Activated CD8-positive, alpha-beta memory T cell treated with anti-CD3 and anti-CD28 coated beads, Interleukin-2, amount 50 U/mL, for 1 hour (primary cell): ENCODE results near the gene DLG1.

ENCODE experiments used
- DNase-seq: peaks from one replicate; pipeline ENCODE4 v3.0.0-alpha.2; 2020; ENCODE audit errors: extremely low read depth

The DLG1 gene

DNA sequence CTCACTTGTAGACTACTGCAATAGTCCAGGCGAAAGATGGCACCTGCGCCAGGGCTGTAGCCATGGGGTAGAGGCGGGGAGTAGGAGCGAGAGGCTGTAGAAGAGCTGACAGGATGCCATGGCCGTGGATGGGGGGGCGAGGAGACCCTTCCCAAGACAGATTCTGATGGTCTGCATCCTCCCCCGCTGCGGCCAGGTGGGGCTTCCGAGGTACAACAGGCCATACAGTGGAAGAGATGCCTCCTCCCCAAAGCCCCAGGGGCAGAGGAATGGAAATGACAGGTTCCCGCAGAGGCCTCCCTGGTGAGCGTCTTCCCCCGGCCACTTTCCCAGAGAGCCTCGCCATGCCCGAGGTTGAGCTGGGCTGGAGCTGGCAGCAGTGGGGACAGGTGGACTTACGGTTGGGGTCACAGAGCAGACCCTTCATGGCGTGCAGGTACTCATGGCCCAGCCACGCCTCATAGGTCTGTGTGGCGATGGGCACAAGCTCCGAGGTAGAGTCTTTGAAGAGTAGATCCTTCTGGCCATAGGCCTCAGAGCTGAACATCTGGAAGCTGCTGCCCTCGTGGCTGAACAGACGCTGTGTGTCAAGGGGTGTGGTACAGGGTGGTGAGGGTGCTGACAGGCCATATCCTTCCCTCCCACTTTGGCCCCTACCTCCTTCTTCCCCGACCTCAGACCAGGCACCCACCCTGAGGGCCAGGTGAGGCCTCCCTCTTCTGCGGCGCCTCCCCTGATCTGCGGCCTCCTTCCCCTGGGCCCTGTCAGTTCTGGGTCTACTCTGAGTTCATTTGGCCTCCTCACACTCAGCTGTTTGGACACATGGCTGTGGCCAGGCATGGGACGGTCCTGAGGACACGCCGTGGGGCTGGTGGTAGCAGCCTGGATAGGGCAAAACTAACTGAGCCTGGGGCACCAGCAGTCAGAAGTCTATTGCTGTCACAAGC lies 282.3 kb downstream of the DLG1 start:
- no peak for DNase-seq

GRCh38 chr3:197014942-197015575 lies 283.4 kb downstream of the DLG1 start:
- DNase-seq: no peak

GRCh38 chr3:197014024-197014423 lies 284.4 kb downstream of the DLG1 start:
- no peak for DNase-seq

GRCh38 chr3:197012540-197012883 lies 285.9 kb downstream of the DLG1 start:
- DNase-seq: no peak

GRCh38 chr3:197011780-197012539 lies 286.5 kb downstream of the DLG1 start:
- DNase-seq: no peak

DNA sequence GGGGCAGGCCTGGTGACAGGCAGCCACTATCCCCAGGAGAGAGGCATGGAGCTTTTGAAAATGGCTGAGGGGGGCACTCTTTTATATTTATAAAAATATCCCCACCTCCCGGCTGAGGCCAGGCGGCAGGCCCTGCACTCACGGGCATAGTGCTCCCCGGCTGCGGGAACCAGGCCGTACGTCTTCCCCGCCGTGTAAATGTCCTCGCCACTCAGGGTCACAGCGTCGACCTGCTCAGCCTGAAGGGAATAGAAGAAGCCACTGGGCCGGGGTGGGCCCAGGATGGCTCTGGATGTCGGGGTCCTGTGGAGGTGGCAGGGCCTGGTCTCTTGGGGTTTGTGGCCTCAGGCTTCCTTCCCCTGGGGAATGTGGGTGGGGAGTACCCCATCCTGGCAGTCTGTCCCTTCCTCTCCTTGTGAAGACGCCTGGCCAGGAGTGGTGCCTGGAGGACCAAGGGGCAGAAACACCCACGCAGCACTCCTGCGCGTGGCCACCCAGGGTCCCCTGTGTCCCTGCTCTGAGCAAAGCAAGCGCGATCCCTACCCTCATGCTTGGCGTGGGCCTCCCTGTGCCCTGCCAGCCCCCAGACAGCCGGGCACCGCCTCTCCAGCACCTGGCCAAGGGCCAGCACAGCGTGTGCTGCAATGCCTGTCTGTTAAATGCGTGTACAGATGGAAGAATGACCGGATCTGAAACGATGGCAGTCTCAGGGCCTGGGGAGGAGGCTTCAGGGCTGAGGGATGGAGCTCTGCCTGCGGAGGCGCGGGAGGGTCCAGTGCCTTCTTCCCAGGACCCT lies 287.7 kb downstream of the DLG1 start:
- no peak for DNase-seq

DNA sequence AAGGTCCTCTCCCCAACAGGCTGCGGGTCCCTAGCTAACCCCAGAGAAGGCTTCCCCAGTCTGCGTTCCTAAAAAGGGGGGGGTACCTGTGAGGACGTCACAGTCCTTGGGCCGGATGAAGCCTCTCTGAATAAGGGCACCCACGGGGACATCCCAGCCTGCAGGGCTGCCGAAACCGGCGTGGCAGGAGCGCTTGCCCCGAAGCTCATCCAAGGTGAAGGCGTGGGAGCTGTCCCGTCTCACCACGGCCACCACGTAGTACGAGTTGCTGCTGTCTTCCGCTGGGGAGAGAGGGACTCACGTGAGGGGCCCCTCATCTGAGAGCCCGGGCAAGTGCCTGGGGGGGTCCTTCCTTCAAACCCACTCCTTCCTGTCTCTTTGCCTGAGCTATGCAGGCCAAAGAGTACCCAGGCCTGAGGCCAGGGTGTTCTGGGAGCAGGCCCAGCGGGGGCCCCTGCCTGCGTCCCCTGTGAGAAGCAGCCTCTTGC lies 288.8 kb downstream of the DLG1 start:
- DNase-seq: no peak

DNA sequence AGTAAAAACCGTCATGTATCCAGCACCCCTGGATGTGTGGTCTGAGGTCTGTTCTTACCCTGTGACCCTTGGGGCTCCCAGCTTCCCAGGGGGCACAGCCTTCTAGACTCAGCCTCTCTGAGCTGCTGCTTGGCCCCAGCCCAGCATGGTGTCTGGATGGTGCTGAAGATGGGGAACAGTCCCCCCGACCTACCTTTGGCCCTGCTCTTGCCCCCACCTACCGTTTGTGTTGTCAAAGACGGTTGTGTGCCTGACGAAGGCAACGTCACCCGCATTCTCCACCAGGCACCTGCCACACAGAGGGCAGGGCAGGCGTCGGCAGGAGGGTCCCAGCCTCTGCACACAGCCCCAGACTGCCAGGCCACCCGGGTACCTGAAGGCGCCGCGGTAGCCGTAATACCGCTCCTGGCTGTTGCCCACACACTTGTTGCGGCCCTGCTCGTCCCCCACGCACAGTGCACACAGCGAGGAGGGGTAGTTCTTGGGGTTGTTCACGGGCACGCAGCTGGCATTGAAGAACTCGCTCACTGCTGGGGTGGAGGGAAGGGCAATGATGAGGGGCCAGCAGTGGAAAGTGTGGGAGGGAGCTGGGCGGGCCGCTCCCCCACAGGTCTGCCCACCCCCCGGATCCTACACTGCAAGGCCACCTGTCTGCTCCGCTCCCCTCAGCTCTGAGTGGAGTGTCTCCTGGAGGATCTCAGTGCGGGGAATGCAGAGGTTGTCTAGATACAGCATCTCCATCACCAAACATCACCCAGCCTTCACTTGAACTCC lies 289.8 kb downstream of the DLG1 start:
- DNase-seq: no peak

GRCh38 chr3:197007953-197008352 lies 290.5 kb downstream of the DLG1 start:
- DNase-seq: no peak

DNA sequence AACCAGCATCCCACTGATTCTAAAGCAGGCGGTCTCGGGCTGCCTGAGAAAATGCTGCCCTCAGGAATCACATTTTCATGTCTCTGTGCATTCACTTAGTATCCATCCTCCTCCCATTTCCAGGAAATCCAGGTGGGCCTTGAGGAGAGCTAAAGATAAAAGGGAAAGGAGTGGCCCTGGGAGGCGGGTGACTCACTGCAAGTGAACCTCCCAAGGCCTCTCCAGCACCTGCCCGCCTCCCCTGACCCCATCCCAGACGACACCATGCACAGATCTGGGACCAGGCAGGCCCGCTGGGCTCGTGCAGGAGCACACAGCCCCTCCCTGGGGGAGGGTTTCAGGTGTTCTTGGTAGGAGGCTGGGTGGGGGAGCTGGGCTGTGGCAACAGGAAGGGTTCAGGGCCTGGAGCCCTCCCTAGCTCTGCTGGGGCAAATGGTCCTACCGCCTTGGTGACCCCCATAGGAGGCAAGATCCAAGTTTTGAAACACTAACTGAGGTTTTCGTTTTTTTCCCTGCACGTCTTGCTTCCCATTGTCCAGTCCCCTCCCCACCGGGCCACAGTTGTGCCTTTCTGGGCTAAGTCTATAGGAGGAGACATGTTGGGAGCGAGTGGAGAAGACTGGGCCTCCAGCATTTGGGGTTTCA lies 291.0 kb downstream of the DLG1 start:
- no peak for DNase-seq

DNA sequence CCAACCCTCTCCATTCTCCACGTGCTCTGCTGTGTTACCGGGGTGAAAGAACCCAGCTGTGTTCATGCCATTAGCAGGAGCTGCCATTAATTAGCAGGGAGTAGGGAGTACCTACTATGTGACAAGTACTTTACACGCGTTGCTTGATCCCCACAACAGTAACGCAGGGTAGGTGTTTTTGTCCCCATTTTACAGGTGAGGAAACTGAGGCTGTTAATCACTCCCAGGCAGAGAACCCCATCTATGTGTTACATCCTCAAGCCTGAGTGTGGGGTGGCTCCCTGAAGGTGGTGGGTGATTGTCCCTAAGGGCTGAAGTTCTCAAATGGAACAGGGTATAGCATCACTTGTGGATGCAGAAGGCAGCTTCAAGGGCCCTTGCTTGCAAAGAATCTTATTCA lies 291.6 kb downstream of the DLG1 start:
- DNase-seq: no peak

GRCh38 chr3:197006446-197006845 lies 292.0 kb downstream of the DLG1 start:
- no peak for DNase-seq

GRCh38 chr3:197003461-197004385 lies 294.7 kb downstream of the DLG1 start:
- no peak for DNase-seq

GRCh38 chr3:197002701-197003454 lies 295.5 kb downstream of the DLG1 start:
- DNase-seq: peak; percentile 34

GRCh38 chr3:197001972-197002700 lies 296.3 kb downstream of the DLG1 start:
- no peak for DNase-seq

- DNase-seq: no peak
These were observed 297.1 kb downstream of the DLG1 start for GRCh38 chr3:197001106-197001971.

DNA sequence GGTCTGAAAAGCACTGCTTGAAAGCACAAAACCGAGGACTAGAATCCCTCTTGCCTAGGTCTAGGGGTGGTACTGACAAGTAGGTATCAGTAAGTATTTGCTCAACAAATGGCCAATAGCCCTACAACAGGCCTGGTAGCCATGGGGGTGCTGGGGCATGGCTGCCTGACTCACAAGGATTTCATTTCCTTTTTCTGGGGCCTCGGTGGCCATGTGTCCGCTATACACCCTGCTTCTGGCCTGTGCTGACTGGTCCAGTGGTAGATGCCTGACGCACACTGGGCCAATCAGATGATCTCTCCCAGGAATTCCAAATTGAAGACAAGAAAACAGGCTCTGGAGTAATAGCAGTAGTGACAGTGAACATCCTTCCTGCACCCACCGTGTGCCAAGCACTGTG lies 298.2 kb downstream of the DLG1 start:
- DNase-seq: no peak
